ENCODE results near the gene THSD4. TPM values are rescaled to one million over a fixed set of nuclear protein-coding genes. Genes with fewer than 3 reads are reported as not detected.

The THSD4 gene
- total and polyA plus RNA-seq, 2 of the 4 experiments (the other 2 are of a cell fraction): 25.5 to 31.1 TPM

DNA sequence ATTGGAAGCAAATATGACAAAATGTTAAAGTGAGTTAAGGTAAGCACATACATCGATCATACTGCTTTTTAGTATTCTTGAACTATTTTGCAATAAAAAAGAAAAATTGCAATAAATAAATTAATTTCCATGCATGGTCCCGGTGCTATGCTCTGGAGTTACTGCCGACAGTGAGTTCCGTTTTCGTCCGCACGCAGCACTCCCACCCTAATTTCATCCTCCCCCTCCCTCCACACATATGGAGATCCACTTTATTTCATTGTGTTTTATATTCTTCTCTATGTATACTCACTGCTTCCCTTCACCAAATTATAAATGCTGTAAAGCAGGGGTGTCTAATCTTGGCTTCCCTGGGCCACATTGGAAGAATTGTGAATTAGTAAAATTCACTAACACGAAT lies 247.3 kb downstream of the THSD4 start:
- Histone ChIP-seq H3K36me3 (ENCODE audit: control insufficient read depth, insufficient read depth, low read length) (peaks cover 5% of the 10 kb centered on the region; the same call in 1 of the 2 replicates), H4K5ac (ENCODE audit: low read depth, low read length) (no peak overlapping the region), H3K79me1 (ENCODE audit: low read depth in 1 of 2, low read length in 2 of 2) (no peaks in the 10 kb centered on the region; a peak in 1 of 4 replicates), H3K18ac (ENCODE audit: low read depth, low read length) (no peak overlapping the region), H3K27me3 (ENCODE audit: control insufficient read depth, insufficient read depth, low read length) (no peaks in the 10 kb centered on the region), H2AFZ (replicated peaks; ENCODE audit: low read length, poor library complexity) (no peak overlapping the region), H3K4me2 (ENCODE audit: low read depth, low read length) (no peak overlapping the region), H3K4me3 (ENCODE audit: insufficient read depth, low read depth, low read length) (no peak overlapping the region), H3K14ac (replicated peaks; ENCODE audit: low read depth, low read length) (no peak overlapping the region), H2BK20ac (ENCODE audit: low read depth, low read length) (no peak overlapping the region), H4K91ac (ENCODE audit: insufficient read depth, low read depth, low read length) (no peak overlapping the region), H3K9me1 (ENCODE audit: insufficient read depth, low read length) (no peaks in the 10 kb centered on the region), H2BK120ac (ENCODE audit: low read depth, low read length) (no peak overlapping the region), H3K56ac (ENCODE audit: extremely low read depth, insufficient read depth, low read length) (no peak overlapping the region), H3K4ac (ENCODE audit: low read depth, low read length) (no peak overlapping the region), H4K20me1 (ENCODE audit: insufficient read depth, low read length) (no peaks in the 10 kb centered on the region), H3K9me3 (ENCODE audit: control insufficient read depth, insufficient read depth, low read length) (no peaks in the 10 kb centered on the region), H3K4me1 (ENCODE audit: control insufficient read depth, insufficient read depth, low read length) (0 out of 2 replicates have a peak, but pooled peaks cover 2% of the 10 kb centered on the region), H3K9ac (ENCODE audit: low read depth, low read length) (no peak overlapping the region), H2AK9ac (replicated peaks; ENCODE audit: low read depth, low read length, poor library complexity) (no peak overlapping the region), H4K8ac (ENCODE audit: low read depth in 2 of 2, low read length in 2 of 2) (no peak overlapping the region), H3K27ac (ENCODE audit: insufficient read depth, low read length) (no peak overlapping the region), H2BK5ac (ENCODE audit: low read depth, low read length, poor library complexity, severe bottlenecking) (no peak overlapping the region), H2AK5ac (ENCODE audit: low read depth, low read length) (no peak overlapping the region), H2BK15ac (ENCODE audit: low read depth, low read length) (no peak overlapping the region), H3K23ac (ENCODE audit: low read depth, low read length) (no peak overlapping the region)
- ATAC-seq (ENCODE audit: low read depth): no peak
- intact Hi-C loops (cut with micrococcal nuclease) (no loop called here), in situ Hi-C loops (cut with MboI; ENCODE audit: low sequenced_read_pairs) (no loop called here), dilution Hi-C loops (cut with HindIII; ENCODE audit: low sequenced_read_pairs, unreplicated experiment) (no loop called here)
- BruUV-seq (replicated peaks): no TSS peak
- no peak for TF ChIP-seq FOS (IDR thresholded peaks at IDR 0.05; ENCODE audit: low read depth, low read length)
- TF ChIP-seq NFE2L2 (IDR thresholded peaks at IDR 0.05; ENCODE audit: low read depth, low read length): no peak
- TF ChIP-seq CHD1 (IDR thresholded peaks at IDR 0.05; ENCODE audit: low read depth, low read length): no peak
- TF ChIP-seq, protein P1, sequence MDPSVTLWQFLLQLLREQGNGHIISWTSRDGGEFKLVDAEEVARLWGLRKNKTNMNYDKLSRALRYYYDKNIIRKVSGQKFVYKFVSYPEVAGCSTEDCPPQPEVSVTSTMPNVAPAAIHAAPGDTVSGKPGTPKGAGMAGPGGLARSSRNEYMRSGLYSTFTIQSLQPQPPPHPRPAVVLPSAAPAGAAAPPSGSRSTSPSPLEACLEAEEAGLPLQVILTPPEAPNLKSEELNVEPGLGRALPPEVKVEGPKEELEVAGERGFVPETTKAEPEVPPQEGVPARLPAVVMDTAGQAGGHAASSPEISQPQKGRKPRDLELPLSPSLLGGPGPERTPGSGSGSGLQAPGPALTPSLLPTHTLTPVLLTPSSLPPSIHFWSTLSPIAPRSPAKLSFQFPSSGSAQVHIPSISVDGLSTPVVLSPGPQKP (IDR thresholded peaks at IDR 0.05; ENCODE audit: borderline replicate concordance, low read depth, low read length): no peak
- no peak for TF ChIP-seq BHLHE40 (IDR thresholded peaks at IDR 0.05; ENCODE audit: low read depth, low read length)
- CTCF ChIA-PET: no interaction called here
- no peak for DNase-seq
- POLR2A ChIA-PET (ENCODE audit: unreplicated experiment): no interaction called here
- WGBS, 2 experiments (ENCODE audit: extremely low coverage in 2 of 2, insufficient read length in 1 of 2): no CpG with 5 or more reads among the region's 8 CpGs

Data from IMR-90 (cell line).